Endodermal cell (in vitro differentiated cells): ENCODE measurements around the gene DENND6B. TPM values are rescaled to one million over a fixed set of nuclear protein-coding genes. Genes with fewer than 3 reads are reported as not detected.

Experiments used
- DNase-seq: peaks from one replicate; pipeline ENCODE4 v3.0.0-alpha.2; 2017
- H3K27ac ChIP-seq: 2 replicates; pipeline ENCODE4 v1.5.1; 2013; ENCODE audit warnings: mild to moderate bottlenecking, low read depth, low read length, moderate library complexity
- H3K27me3 ChIP-seq: 2 replicates; pipeline ENCODE4 v1.6.1; 2013; ENCODE audit warnings: mild to moderate bottlenecking, low read length, moderate library complexity; ENCODE audit not compliant: insufficient read depth, control insufficient read depth, poor library complexity, severe bottlenecking
- H3K36me3 ChIP-seq: 2 replicates; pipeline ENCODE4 v1.7.0; 2013; ENCODE audit warnings: mild to moderate bottlenecking, low read length, moderate library complexity; ENCODE audit not compliant: control insufficient read depth, insufficient read depth
- H3K4me1 ChIP-seq: one replicate; pipeline ENCODE4 v1.7.0; 2013; ENCODE audit warnings: low read length; ENCODE audit not compliant: control insufficient read depth, insufficient read depth
- H3K4me3 ChIP-seq: 2 replicates; pipeline ENCODE4 v1.5.1; 2013; ENCODE audit warnings: mild to moderate bottlenecking, low read length, moderate library complexity
- H3K9ac ChIP-seq: 2 replicates; pipeline ENCODE4 v1.6.1; 2013; ENCODE audit warnings: mild to moderate bottlenecking, low read length, moderate library complexity; ENCODE audit not compliant: poor library complexity, severe bottlenecking; ENCODE audit errors: extremely low read depth
- H3K9me3 ChIP-seq: 2 replicates; pipeline ENCODE4 v1.6.1; 2013; ENCODE audit warnings: mild to moderate bottlenecking, low read length, moderate library complexity; ENCODE audit not compliant: control insufficient read depth
- H3K27ac Mint-ChIP-seq: 2 replicates; pipeline ENCODE4 v1.8.0; 2020; ENCODE audit warnings: mixed read lengths
- H3K27me3 Mint-ChIP-seq: 2 replicates; pipeline ENCODE4 v1.8.0; 2021; ENCODE audit warnings: mild to moderate bottlenecking, mixed read lengths; ENCODE audit not compliant: insufficient read depth
- H3K36me3 Mint-ChIP-seq: 2 replicates; pipeline ENCODE4 v1.8.0; 2020; ENCODE audit warnings: low read depth, mixed read lengths
- H3K4me1 Mint-ChIP-seq: 2 replicates; pipeline ENCODE4 v1.8.0; 2020; ENCODE audit warnings: mixed read lengths
- H3K4me3 Mint-ChIP-seq: 2 replicates; pipeline ENCODE4 v1.8.0; 2020; ENCODE audit warnings: mild to moderate bottlenecking, moderate library complexity, mixed read lengths
- H3K9me3 Mint-ChIP-seq: 2 replicates; pipeline ENCODE4 v1.8.0; 2020; ENCODE audit warnings: mild to moderate bottlenecking, mixed read lengths
- CTCF ChIP-seq: fragments of 200-600 bp; sonication (generic); conservative IDR thresholded peaks from 2 replicates; pipeline ENCODE4 v1.5.0; 2021; ENCODE audit warnings: antibody characterized with exemption, mild to moderate bottlenecking
- whole genome bisulfite sequencing, 2 experiments: methylation state at CpG; one replicate each; pipeline versions ENCODE4 v1.1.5 to v1.1.7; 2013; ENCODE audit warnings: missing lambda C conversion rate in 2 of 2, mixed read lengths in 1 of 2; ENCODE audit not compliant: insufficient coverage in 1 of 2, insufficient read length in 1 of 2; 5-methylcytosine and 5-hydroxymethylcytosine counted together
- total RNA-seq, 2 donors: library from RNA; stranded (reverse); fragmentation: NEBNext Ultra II Directional in 1 of 2; extraction: Animal tissue kit (Norgen Biotek cat#: 25700) in 1 of 2; gene quantifications; 2 replicates in 1 of 2; 3 replicates in 1 of 2; pipeline ENCODE4 v1.2.1, GENCODE V29; 2021

The DENND6B gene
- total RNA-seq, 2 donors from 2014 or later: 8.3 to 14.2 TPM

- 1 to 2% methylated on average over 26 to 91 of the region's 92 CpGs for WGBS, 2 experiments
- H3K4me1 Mint-ChIP-seq: no peaks in the 10 kb centered on the region
- H3K27ac Mint-ChIP-seq: no peak within 1 kb of the TSS
- peak; percentile 63 for DNase-seq
- peaks cover 44% of the 10 kb centered on the region for H3K27me3 ChIP-seq
- no peaks in the 10 kb centered on the region for H3K36me3 ChIP-seq
- H3K4me3 Mint-ChIP-seq: peak within 1 kb of the TSS; percentile 35
- H3K36me3 Mint-ChIP-seq: peaks cover 4% of the 10 kb centered on the region
- no peak within 1 kb of the TSS for H3K27ac ChIP-seq
- no peaks in the 10 kb centered on the region for H3K9me3 Mint-ChIP-seq
- no peak for TF ChIP-seq CTCF
- H3K27me3 Mint-ChIP-seq: peaks cover 61% of the 10 kb centered on the region
- peaks cover 5% of the 10 kb centered on the region for H3K4me1 ChIP-seq
- H3K9me3 ChIP-seq: no peaks in the 10 kb centered on the region
- H3K4me3 ChIP-seq: peak within 1 kb of the TSS; percentile 66
- H3K9ac ChIP-seq: no peak within 1 kb of the TSS
These were observed 56.7 kb downstream of the DENND6B start, which contains the start of gene MAPK11 for GRCh38 chr22:50269970-50270665. Gene MAPK11, minus strand, starts transcription at chr22:50270380. Its CDS starts 88 bp downstream, at chr22:50270292.

- Histone ChIP-seq H3K27ac (no peak overlapping the region), H3K4me1 (peaks cover 5% of the 10 kb centered on the region), H3K36me3 (no peaks in the 10 kb centered on the region), H3K27me3 (peaks cover 44% of the 10 kb centered on the region), H3K9ac (no peak overlapping the region), H3K9me3 (no peaks in the 10 kb centered on the region), H3K4me3 (no peak overlapping the region)
- no peak for TF ChIP-seq CTCF
- H3K9me3 Mint-ChIP-seq: no peaks in the 10 kb centered on the region
- no peaks in the 10 kb centered on the region for H3K36me3 Mint-ChIP-seq
- no peaks in the 10 kb centered on the region for H3K4me1 Mint-ChIP-seq
- no peak overlapping the region for H3K27ac Mint-ChIP-seq
- H3K4me3 Mint-ChIP-seq: peak overlapping the region; percentile 32
- DNase-seq: no peak
- WGBS, 2 experiments: 30% methylated on average over 18 of the region's 18 CpGs; no CpG with 5 or more reads in 1 of the 2 experiments
- peaks cover 67% of the 10 kb centered on the region for H3K27me3 Mint-ChIP-seq
These were observed 57.2 kb downstream of the DENND6B start for GRCh38 chr22:50269573-50269969.

- Mint-ChIP-seq H3K4me3 (no peak overlapping the region), H3K27ac (no peak overlapping the region), H3K4me1 (no peaks in the 10 kb centered on the region), H3K27me3 (peaks cover 73% of the 10 kb centered on the region), H3K36me3 (no peaks in the 10 kb centered on the region), H3K9me3 (no peaks in the 10 kb centered on the region)
- Histone ChIP-seq H3K27ac (no peak overlapping the region), H3K9me3 (no peaks in the 10 kb centered on the region), H3K4me1 (peaks cover 5% of the 10 kb centered on the region), H3K36me3 (no peaks in the 10 kb centered on the region), H3K27me3 (peaks cover 44% of the 10 kb centered on the region), H3K9ac (no peak overlapping the region), H3K4me3 (no peak overlapping the region)
- TF ChIP-seq CTCF: no peak
- WGBS, 2 experiments: 90 to 91% methylated on average over 6 to 9 of the region's 9 CpGs
- no peak for DNase-seq
These were observed 58.1 kb downstream of the DENND6B start for GRCh38 chr22:50268655-50269113.
